Suprapubic skin (tissue), 4 donors: ENCODE results near the gene C11orf54. TPM values are rescaled to one million over a fixed set of nuclear protein-coding genes. Genes with fewer than 3 reads are reported as not detected.

ENCODE experiments used
- DNase-seq, 2 donors: peaks; one replicate each; pipeline ENCODE4 v3.0.0-alpha.2; 2019; ENCODE audit warnings: low spot score in 2 of 2
- H3K27ac ChIP-seq: fragments of 200-600 bp; sonication (generic); one replicate; pipeline ENCODE4 v1.5.1; 2019
- H3K27me3 ChIP-seq: fragments of 200-600 bp; sonication (generic); one replicate; pipeline ENCODE4 v1.5.1; 2019
- H3K36me3 ChIP-seq: fragments of 200-600 bp; sonication (generic); one replicate; pipeline ENCODE4 v1.5.1; 2019
- H3K4me1 ChIP-seq: fragments of 200-600 bp; sonication (generic); one replicate; pipeline ENCODE4 v1.5.1; 2019
- H3K4me3 ChIP-seq: fragments of 200-600 bp; sonication (generic); one replicate; pipeline ENCODE4 v1.5.1; 2019; ENCODE audit warnings: mild to moderate bottlenecking
- H3K9me3 ChIP-seq: fragments of 200-600 bp; sonication (generic); one replicate; pipeline ENCODE4 v1.5.1; 2019
- EP300 ChIP-seq: sonication (generic); formaldehyde crosslinking; IDR thresholded peaks from one replicate; pipeline ENCODE4 v1.6.1; 2017; ENCODE audit warnings: antibody characterized with exemption
- POLR2A ChIP-seq, 2 donors: fragments of 450-650 bp; IDR thresholded peaks; one replicate each; pipeline ENCODE4 v1.6.1; 2017; ENCODE audit warnings: antibody characterized with exemption in 2 of 2, mild to moderate bottlenecking in 2 of 2, moderate library complexity in 2 of 2
- POLR2AphosphoS5 ChIP-seq, 3 donors: sonication (generic); formaldehyde crosslinking; IDR thresholded peaks; one replicate each; pipeline ENCODE4 v1.6.1; 2017; ENCODE audit warnings: antibody characterized with exemption in 3 of 3
- WGBS: methylation state at CpG from one replicate; pipeline ENCODE4 v1.1.5; 2018; 5-methylcytosine and 5-hydroxymethylcytosine counted together
- total RNA-seq, 4 donors: library from RNA; depleted of rRNA; stranded (reverse); fragments of >200 nt; gene quantifications; one replicate each; pipeline ENCODE4 v1.1.0, GENCODE V29; 2016
- TF ChIP-seq, protein P1 (sequence below), 2 donors: fragments of 200-600 bp in 1 of 2; fragments of 450-650 bp in 1 of 2; sonication (generic) in 1 of 2; IDR thresholded peaks; one replicate each; pipeline ENCODE4 v1.5.1; 2016 to 2019; ENCODE audit warnings: antibody characterized with exemption in 2 of 2, mild to moderate bottlenecking in 1 of 2, moderate library complexity in 1 of 2

C11orf54 gene
- total RNA-seq, 4 donors from 2014 or later: 19.4 to 62.1 (median 26.5) TPM

DNA sequence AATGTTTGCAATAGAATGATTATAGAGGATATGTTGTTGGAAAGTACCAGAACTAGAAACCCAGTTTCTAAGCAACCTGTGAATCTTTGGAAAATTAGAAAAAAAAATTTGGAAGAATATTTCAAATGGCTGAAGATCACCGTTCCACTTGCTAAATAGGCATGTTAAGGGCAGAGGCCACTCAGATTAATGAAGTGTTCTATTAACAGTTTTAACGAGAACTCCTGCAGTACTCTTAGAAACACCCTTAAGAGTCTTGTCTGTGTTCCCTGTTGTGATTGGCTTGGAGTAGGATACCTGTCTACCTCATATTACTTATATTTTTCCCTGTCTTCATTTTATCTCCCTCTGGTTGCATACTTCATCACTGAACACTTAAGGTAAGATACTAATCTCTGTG, 4.6 kb downstream of the C11orf54 start:
- Histone ChIP-seq H3K4me3 (no peak overlapping the region), H3K27me3 (no peaks in the 10 kb centered on the region), H3K36me3 (peaks cover 5% of the 10 kb centered on the region), H3K27ac (no peak overlapping the region), H3K4me1 (peaks cover 12% of the 10 kb centered on the region), H3K9me3 (no peaks in the 10 kb centered on the region)
- 83% methylated on average over 2 of the region's 2 CpGs for WGBS
- no peak for DNase-seq
- no peak for TF ChIP-seq POLR2A (IDR thresholded peaks at IDR 0.05)
- no peak for TF ChIP-seq EP300
- no peak for TF ChIP-seq POLR2AphosphoS5 (IDR thresholded peaks at IDR 0.05)
- TF ChIP-seq, protein P1, sequence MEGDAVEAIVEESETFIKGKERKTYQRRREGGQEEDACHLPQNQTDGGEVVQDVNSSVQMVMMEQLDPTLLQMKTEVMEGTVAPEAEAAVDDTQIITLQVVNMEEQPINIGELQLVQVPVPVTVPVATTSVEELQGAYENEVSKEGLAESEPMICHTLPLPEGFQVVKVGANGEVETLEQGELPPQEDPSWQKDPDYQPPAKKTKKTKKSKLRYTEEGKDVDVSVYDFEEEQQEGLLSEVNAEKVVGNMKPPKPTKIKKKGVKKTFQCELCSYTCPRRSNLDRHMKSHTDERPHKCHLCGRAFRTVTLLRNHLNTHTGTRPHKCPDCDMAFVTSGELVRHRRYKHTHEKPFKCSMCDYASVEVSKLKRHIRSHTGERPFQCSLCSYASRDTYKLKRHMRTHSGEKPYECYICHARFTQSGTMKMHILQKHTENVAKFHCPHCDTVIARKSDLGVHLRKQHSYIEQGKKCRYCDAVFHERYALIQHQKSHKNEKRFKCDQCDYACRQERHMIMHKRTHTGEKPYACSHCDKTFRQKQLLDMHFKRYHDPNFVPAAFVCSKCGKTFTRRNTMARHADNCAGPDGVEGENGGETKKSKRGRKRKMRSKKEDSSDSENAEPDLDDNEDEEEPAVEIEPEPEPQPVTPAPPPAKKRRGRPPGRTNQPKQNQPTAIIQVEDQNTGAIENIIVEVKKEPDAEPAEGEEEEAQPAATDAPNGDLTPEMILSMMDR (IDR thresholded peaks at IDR 0.05): no peak

DNA sequence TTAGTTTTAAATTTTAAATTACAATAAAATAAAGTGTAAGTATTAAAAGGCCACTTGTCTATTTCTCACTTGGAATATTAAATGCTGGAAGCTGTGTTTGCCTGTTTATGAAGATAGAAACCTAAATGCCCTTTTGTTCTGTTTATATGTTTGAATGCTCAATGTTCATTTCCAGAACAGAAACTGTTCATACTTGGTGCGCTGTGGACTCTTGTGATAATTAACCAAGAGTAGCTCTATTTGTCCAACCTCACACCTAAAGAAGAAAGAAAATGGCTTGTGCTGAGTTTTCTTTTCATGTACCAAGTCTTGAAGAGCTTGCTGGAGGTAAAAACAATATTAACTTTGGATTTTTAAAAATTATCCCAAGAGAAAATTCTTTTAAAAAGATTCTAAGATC, 5.7 kb downstream of the C11orf54 start:
- 86% methylated on average over 1 of the region's 1 CpG for WGBS
- H3K4me1 ChIP-seq: peaks cover 10% of the 10 kb centered on the region
- peaks cover 5% of the 10 kb centered on the region for H3K36me3 ChIP-seq
- H3K27me3 ChIP-seq: no peaks in the 10 kb centered on the region
- TF ChIP-seq EP300: no peak
- TF ChIP-seq, protein P1 (IDR thresholded peaks at IDR 0.05): no peak
- H3K27ac ChIP-seq: no peak overlapping the region
- H3K4me3 ChIP-seq: no peak overlapping the region
- DNase-seq: no peak
- H3K9me3 ChIP-seq: no peaks in the 10 kb centered on the region

DNA sequence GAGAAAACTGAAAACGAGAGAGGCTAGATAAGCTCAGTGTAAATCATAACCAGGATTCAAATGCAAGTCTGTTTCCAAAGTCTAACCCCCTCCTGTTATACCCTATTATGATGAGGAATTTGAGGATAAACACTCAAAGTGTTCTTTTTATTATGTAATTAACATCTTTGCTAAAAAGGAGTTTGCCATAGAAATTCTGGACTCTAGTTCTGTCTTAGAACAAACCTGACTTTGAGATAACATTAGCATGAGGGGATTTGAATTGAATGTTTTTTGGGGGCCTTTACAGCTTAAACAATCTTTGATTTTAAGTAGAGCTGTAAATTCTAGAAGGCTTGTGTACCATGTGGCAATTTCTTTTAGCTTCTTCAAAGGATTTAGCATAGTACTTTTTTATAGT, 9.5 kb downstream of the C11orf54 start:
- no peaks in the 10 kb centered on the region for H3K4me1 ChIP-seq
- H3K9me3 ChIP-seq: no peaks in the 10 kb centered on the region
- WGBS: 91% methylated on average over 1 of the region's 1 CpG
- peaks cover 9% of the 10 kb centered on the region for H3K36me3 ChIP-seq
- H3K4me3 ChIP-seq: no peak overlapping the region
- no peaks in the 10 kb centered on the region for H3K27me3 ChIP-seq
- no peak for TF ChIP-seq EP300
- DNase-seq: no peak
- H3K27ac ChIP-seq: no peak overlapping the region

DNA sequence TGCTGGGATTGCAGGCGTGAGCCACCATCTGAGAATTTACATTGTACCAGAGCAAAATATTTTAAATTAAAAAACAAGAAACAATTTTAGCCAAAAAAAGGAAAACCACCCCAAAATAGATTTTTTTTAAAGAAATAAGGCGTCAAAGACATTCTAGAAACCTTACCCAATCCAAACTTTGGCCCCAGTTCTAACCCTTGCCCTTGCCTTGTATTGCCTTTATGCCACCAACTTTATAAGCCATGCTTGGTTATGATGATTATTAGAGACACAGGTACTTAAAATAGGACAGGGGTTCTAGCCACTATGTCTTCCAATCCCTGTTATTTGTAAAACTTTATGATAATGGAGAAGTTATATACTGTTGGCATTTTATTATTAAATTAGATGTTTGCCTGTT, 11.8 kb downstream of the C11orf54 start:
- Histone ChIP-seq H3K27me3 (no peaks in the 10 kb centered on the region), H3K27ac (no peak overlapping the region), H3K36me3 (peaks cover 23% of the 10 kb centered on the region), H3K4me3 (no peak overlapping the region), H3K9me3 (no peaks in the 10 kb centered on the region), H3K4me1 (no peaks in the 10 kb centered on the region)
- DNase-seq: no peak
- no peak for TF ChIP-seq EP300
- TF ChIP-seq, protein P1 (IDR thresholded peaks at IDR 0.05): no peak
- TF ChIP-seq POLR2AphosphoS5 (IDR thresholded peaks at IDR 0.05): no peak
- no peak for TF ChIP-seq POLR2A (IDR thresholded peaks at IDR 0.05)
- WGBS: 95% methylated on average over 2 of the region's 2 CpGs

DNA sequence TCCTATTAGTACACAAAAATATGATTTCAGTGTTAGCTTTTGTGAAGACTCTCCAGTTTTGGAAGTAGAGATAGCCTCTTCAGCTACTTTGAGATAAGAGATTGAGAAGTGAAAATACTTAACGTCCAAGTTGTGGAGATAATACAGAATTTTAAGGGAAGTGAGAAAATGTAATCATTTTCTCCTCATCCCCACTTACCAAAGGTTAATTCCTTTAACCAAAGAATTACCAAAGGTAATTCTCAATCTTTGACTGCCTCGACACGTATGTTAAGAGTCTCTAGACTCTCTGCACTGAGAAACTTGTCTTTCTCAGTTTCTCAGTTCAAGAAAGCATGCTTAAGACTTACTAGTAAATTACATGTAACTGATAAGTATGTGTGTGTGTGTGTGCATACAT, 15.3 kb downstream of the C11orf54 start:
- Histone ChIP-seq H3K27ac (no peak overlapping the region), H3K9me3 (no peaks in the 10 kb centered on the region), H3K4me1 (no peaks in the 10 kb centered on the region), H3K4me3 (no peak overlapping the region), H3K27me3 (no peaks in the 10 kb centered on the region), H3K36me3 (peaks cover 55% of the 10 kb centered on the region)
- TF ChIP-seq, protein P1 (IDR thresholded peaks at IDR 0.05): no peak
- TF ChIP-seq POLR2AphosphoS5 (IDR thresholded peaks at IDR 0.05) (no peak), POLR2A (IDR thresholded peaks at IDR 0.05) (no peak), EP300 (no peak)
- WGBS: 85% methylated on average over 3 of the region's 3 CpGs
- no peak for DNase-seq

DNA sequence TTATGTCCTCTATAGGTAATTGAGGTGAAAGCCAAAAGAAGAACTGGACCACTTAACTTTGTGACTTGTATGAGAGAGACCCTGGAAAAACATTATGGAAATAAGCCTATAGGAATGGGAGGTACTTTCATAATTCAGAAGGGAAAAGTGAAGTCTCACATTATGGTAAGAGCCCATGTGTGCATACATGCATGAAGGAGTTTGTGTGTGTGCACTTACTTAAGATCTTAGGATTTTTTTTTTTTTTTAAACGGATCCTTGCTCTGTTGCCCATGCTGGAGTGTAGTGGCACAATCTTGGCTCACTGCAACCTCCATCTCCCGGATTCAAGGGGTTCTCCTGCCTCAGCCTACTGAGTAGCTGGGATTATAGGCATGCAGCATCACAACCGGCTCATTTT, 15.8 kb downstream of the C11orf54 start:
- WGBS: 93% methylated on average over 3 of the region's 3 CpGs
- no peak overlapping the region for H3K4me3 ChIP-seq
- H3K9me3 ChIP-seq: no peaks in the 10 kb centered on the region
- H3K27ac ChIP-seq: no peak overlapping the region
- TF ChIP-seq POLR2AphosphoS5 (IDR thresholded peaks at IDR 0.05): no peak
- TF ChIP-seq POLR2A (IDR thresholded peaks at IDR 0.05): no peak
- TF ChIP-seq, protein P1 (IDR thresholded peaks at IDR 0.05): no peak
- TF ChIP-seq EP300: no peak
- DNase-seq: no peak
- no peaks in the 10 kb centered on the region for H3K4me1 ChIP-seq
- H3K27me3 ChIP-seq: no peaks in the 10 kb centered on the region
- peaks cover 61% of the 10 kb centered on the region for H3K36me3 ChIP-seq
